Activated naive CD8-positive, alpha-beta T cell treated with anti-CD3 and anti-CD28 coated beads, Interleukin-2, amount 10 ng/mL, durations not matched to agents 7 days and 5 days (primary cell): ENCODE data around the gene U2AF1. TPM values are rescaled to one million over a fixed set of nuclear protein-coding genes. Genes with fewer than 3 reads are reported as not detected.
"Not testable (repeated sequence)": the region's sequence is repeated elsewhere in the genome, so short reads cannot be mapped to it uniquely, and the experiment has no call there.

ENCODE experiments used
- ATAC-seq: fragments of 150-1000 bp; cut with Tn5 transposase; one replicate; pipeline ENCODE4 v1.10.0; 2021; ENCODE audit warnings: low read depth, moderate library complexity
- POLR2A ChIA-PET: fragments of 350-600 bp; sonication (Branson Sonifier 250); formaldehyde crosslinking; loops from one replicate; lab custom pipeline; 2021; ENCODE audit warnings: antibody characterized with exemption; lab: Charles Lee
- DNase-seq: peaks from one replicate; pipeline ENCODE4 v3.0.0; 2021
- H3K27ac Mint-ChIP-seq: one replicate; pipeline ENCODE4 v1.8.0; 2022; ENCODE audit warnings: mild to moderate bottlenecking, mixed read lengths
- H3K27me3 Mint-ChIP-seq: one replicate; pipeline ENCODE4 v1.8.0; 2022; ENCODE audit warnings: mild to moderate bottlenecking, moderate library complexity, mixed read lengths
- H3K36me3 Mint-ChIP-seq: one replicate; pipeline ENCODE4 v1.8.0; 2021; ENCODE audit warnings: mild to moderate bottlenecking, mixed read lengths
- H3K4me1 Mint-ChIP-seq: one replicate; pipeline ENCODE4 v1.8.0; 2021; ENCODE audit warnings: mixed read lengths
- H3K4me3 Mint-ChIP-seq: one replicate; pipeline ENCODE4 v1.8.0; 2022; ENCODE audit warnings: mild to moderate bottlenecking, moderate library complexity, mixed read lengths
- H3K9me3 Mint-ChIP-seq: one replicate; pipeline ENCODE4 v1.8.0; 2021; ENCODE audit warnings: mixed read lengths
- total RNA-seq, 2 experiments: library from RNA; stranded (reverse); gene quantifications; one replicate each; pipeline ENCODE4 v1.2.3, GENCODE V29; 2021

U2AF1 gene
- total RNA-seq, 2 experiments from 2014 or later: 19.2 to 22.4 TPM

DNA sequence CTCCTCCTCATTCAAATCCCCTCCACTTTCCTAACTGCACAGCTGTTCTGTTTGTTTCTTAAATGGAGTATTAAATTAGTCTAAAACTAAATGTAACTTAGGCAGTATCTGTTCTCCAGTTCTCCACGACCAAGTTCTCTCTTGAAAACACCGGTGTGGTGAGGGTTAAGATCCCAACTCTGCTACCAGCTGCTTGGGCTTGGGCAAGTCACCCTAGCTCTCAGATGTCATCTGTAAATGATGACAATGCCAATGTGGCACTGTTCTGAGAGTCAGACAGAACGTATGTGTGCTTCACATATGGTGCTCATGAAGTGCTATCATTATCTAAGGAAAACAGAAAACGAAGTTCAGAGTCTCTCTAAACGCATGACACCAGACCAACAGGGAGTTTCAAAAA, 2.7 kb downstream of the U2AF1 start:
- H3K9me3 Mint-ChIP-seq, H3K27me3 Mint-ChIP-seq, H3K4me3 Mint-ChIP-seq, DNase-seq, H3K4me1 Mint-ChIP-seq, POLR2A ChIA-PET, H3K36me3 Mint-ChIP-seq, H3K27ac Mint-ChIP-seq, ATAC-seq: not testable (repeated sequence)

DNA sequence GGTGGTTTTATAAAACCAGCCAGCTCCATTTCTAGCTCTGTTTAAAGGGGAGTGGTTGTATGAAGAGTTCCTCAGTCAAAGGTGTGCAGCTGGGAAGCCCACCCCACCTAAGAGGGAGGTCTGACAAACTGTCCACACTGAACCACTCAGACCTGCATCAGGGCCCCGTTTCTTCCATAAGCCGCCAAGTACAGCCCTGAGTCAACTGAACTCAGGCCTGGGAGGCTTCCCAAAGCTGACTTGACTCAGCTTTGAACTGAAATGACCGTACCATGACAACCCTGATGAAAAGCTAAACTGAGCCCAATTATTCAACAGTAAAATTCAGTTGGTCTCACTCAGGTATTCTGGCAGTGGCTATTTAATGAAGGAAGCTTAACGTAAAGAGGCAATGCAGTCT, 5.1 kb downstream of the U2AF1 start:
- POLR2A ChIA-PET, H3K9me3 Mint-ChIP-seq, H3K27ac Mint-ChIP-seq, DNase-seq, H3K27me3 Mint-ChIP-seq, H3K36me3 Mint-ChIP-seq, H3K4me1 Mint-ChIP-seq, H3K4me3 Mint-ChIP-seq, ATAC-seq: not testable (repeated sequence)

DNA sequence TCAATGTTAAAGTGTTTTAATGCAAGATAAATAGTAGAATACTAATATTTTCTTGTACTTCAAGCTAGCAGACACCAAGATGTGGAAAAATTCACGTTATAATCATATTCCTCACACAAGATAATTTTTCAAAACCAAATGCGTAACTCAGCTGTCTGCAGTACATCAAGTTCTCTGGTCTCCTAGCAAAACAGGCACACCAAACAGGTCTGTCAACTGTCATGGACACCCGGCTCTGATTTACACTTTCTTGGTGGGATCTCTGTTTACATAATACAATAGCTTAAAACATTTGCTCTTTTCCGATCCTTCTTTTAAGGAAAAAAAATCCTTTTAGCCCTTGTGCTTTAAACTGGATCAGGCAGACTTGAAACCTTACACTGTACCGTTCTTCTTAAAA, 5.7 kb downstream of the U2AF1 start:
- H3K27ac Mint-ChIP-seq, H3K27me3 Mint-ChIP-seq, DNase-seq, H3K4me1 Mint-ChIP-seq, H3K36me3 Mint-ChIP-seq, POLR2A ChIA-PET, ATAC-seq, H3K4me3 Mint-ChIP-seq, H3K9me3 Mint-ChIP-seq: not testable (repeated sequence)

DNA sequence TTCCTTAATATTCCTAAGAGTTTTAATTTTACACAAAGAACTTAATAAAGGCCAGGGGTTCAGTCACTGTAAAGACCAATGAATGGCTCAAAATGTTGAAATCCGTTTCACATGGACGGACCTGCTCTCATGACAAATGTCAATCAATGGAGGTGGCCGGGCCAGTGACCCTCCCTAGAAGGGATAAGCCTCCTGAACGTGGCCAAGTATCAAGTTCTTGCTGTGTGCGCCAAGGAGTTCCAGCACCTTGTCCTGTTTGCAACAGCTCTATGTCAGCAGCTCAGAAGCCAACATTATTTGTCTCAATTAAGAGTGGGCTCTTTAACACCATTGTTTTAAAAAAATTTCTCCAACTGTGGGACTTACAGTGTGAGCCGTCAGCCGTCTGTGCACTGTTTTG, 6.4 kb downstream of the U2AF1 start:
- H3K27ac Mint-ChIP-seq, POLR2A ChIA-PET, H3K36me3 Mint-ChIP-seq, H3K4me3 Mint-ChIP-seq, H3K4me1 Mint-ChIP-seq, DNase-seq, H3K9me3 Mint-ChIP-seq, H3K27me3 Mint-ChIP-seq, ATAC-seq: not testable (repeated sequence)

DNA sequence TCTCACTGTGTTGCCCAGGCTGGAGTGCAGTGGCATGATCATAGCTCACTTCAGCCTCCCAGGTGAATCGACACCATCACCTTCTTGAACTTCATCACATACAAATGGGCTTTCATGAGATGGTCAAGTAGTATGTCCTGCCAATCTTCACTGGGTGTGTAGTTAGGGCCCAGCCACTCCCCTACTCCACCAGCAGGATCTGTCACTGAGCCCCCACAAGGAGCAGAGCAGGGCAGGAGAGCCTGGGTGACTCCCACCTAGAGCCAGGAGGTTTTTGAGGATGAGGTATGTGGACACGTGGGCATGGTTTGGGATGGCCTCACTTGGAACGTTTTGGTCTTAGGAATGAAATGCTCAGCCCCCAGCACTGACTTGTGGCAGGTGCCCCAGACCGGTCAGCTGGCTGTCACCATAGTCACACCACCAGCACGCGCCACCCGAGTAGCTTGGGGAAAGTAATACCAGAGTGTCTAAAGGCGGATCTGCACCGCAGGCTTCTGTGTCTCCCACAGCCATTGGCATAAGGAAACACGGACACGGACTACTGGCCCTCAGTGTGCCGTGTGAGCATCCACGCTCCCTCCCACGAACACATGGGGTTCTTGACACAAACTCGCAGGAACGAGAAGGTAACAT, 15.3 kb downstream of the U2AF1 start:
- DNase-seq, H3K4me1 Mint-ChIP-seq, H3K27me3 Mint-ChIP-seq, H3K36me3 Mint-ChIP-seq, ATAC-seq, H3K9me3 Mint-ChIP-seq, POLR2A ChIA-PET, H3K27ac Mint-ChIP-seq, H3K4me3 Mint-ChIP-seq: not testable (repeated sequence)

DNA sequence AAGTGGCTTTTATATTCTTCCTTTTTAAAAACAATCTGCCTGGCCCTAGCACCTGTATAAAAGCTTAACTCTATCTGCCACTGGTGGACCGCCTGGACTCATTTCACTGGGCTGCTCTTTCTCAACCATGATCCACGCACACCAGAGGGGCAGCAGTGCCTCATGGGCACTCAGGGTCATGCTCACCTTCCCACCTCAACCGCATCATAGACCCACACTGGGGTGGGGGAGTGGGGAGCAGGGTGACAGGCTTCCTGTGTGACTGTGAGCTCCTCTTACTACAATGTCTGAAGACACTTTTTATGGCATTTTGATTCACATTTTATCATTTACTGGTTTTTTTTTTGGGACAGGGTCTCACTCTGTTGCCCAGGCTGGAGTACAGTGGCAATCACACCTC, 16.4 kb downstream of the U2AF1 start:
- H3K27me3 Mint-ChIP-seq, POLR2A ChIA-PET, DNase-seq, H3K36me3 Mint-ChIP-seq, H3K27ac Mint-ChIP-seq, H3K4me1 Mint-ChIP-seq, ATAC-seq, H3K9me3 Mint-ChIP-seq, H3K4me3 Mint-ChIP-seq: not testable (repeated sequence)

DNA sequence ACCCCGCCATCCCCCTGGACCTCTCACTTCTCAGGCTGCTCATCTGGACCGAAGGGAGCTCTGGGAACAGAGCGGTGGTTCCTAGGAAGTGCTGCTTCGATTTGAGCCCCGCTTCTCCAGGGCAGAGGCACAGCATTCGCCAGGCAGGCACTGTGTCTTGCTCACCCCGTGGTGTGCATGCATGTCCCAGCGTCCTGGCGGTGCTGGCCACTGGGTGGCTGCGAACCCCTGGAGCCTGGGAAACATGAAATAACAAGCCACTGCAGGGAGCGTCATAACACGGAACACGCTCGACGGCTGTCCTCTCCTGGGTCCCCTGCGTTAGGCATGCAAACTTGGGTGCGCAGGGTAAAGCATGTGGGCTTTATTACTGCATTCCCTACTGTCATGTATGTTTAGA, 17.9 kb downstream of the U2AF1 start:
- H3K36me3 Mint-ChIP-seq, H3K27me3 Mint-ChIP-seq, POLR2A ChIA-PET, DNase-seq, H3K4me1 Mint-ChIP-seq, H3K9me3 Mint-ChIP-seq, ATAC-seq, H3K27ac Mint-ChIP-seq, H3K4me3 Mint-ChIP-seq: not testable (repeated sequence)

DNA sequence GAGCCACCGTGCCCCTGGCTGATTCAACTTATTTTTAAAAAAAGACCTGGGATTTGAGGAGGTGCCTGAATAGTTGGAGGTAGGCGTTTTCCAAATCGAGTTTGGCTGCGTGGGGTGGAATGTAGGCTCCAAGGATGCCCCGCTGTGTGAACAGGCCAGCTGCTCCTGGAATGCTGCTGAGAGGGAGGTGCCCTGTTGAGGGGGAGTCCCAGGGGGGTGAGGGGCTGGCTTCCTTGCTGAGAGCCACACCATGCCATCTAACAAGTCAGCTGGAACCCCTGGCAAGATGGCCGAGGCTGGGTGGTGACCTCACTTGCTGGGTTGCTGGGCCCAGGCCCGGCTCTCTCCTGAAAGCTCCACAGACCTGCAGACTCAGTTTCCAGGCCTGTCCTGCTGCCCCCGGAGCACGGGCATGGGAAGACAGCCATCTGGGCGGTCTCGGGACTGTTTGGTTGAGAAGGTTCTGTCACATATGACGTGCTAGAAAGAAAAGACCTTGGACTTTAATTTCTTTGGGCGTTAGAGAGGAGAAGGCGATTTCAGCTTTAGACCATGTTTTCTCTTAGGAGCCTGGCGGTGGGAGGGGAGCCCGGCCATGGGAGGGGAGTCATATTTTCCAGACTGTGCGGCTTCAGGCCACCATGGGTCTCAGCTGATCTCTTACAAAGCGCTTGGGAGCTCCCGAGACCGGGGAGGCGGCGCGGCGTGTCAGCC, 24.6 kb downstream of the U2AF1 start:
- DNase-seq, H3K27me3 Mint-ChIP-seq, H3K27ac Mint-ChIP-seq, H3K4me3 Mint-ChIP-seq, H3K9me3 Mint-ChIP-seq, H3K4me1 Mint-ChIP-seq, H3K36me3 Mint-ChIP-seq, POLR2A ChIA-PET, ATAC-seq: not testable (repeated sequence)

DNA sequence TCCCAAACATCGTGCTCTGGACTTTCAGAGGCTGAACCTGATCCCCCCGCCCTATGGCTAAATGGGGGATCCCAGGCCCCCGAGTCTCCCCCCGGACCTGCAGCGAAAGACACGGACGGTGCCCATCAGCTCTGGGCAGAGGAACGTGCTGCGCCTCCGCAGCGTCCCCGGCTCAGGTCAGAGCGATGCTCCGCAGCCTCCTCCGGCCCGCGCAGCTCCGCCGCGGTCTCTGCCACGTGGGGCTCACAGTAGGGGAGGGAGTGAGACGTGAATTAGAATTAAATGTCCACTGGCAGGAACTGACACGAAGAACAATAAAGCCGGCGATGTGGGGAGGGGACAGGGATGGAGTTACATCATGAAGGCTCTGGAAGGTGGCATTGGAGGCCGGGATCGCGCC, 30.7 kb downstream of the U2AF1 start:
- POLR2A ChIA-PET, ATAC-seq, H3K27ac Mint-ChIP-seq, H3K9me3 Mint-ChIP-seq, H3K27me3 Mint-ChIP-seq, H3K4me3 Mint-ChIP-seq, H3K36me3 Mint-ChIP-seq, H3K4me1 Mint-ChIP-seq, DNase-seq: not testable (repeated sequence)

DNA sequence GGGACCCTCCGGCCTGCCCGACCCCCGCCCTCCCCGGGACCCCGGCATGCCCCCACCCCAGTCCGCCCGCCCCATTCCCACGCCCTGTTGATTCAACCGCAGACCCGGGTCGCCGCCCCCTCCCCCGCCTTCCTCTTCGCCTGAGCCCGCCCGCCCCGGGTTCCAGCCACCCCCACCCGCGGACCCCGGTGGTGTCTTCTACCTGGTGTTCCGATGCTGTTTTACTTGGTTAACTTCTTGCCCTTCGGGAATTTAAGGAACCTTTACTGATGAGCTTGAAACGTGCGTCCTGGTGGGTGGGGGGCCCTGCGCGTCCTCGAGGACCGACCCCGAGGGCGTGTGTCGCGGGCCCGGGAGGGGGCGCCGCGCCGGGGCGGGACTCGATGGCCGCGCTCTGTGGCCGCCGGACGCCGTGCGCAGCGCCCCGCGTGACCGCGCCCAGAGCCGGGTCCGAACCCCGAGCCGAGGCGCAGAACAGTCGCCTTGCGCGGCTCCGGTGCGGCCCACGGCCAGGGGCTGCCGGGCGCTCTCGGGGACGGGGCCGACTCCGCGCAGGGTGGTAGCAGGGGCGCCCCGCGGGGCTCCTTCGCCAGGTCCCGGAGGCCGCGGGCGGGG, 31.2 kb downstream of the U2AF1 start:
- POLR2A ChIA-PET, H3K27me3 Mint-ChIP-seq, H3K4me1 Mint-ChIP-seq, H3K27ac Mint-ChIP-seq, H3K9me3 Mint-ChIP-seq, H3K36me3 Mint-ChIP-seq, ATAC-seq, H3K4me3 Mint-ChIP-seq, DNase-seq: not testable (repeated sequence)

DNA sequence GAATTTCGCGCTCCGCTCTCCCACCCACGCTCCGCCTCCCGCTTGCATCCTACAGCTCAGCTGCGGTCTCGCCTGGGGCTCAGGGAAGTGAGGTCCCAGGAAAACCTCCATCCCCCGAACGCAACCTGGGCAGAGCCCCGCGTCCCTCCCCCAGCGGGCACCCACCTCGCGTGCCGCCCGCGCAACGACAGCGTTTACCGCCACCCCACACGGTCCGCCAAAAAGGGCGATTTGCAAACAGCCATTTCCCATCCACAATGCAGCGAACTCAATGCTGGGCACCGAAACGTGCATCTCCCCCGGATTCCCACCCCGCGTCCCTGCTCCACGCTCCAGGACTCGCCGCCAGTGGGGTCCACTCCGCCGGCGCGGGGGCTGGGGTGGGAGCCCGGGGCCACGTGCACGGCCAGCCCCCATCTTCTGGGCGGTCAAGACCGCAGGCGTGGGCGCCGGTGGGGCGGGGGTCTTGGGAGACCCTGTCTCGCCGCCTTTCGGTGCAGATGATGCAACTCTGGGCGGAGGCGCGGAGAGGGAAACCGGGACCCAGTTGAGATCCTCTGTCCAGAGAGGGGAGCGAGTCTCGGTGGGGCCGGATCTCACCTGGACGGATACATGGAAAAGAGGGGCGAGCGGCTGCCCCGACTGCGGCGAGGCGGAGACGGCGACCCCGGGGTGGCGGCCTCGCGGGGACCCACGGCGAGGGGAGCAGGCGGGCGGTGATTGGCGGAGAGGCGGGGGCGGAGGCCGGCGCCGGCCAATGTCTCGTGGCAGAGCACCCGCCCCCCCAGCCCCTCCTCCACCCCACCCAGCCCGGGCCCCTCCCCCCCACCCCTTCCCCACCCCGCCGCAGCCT, 32.0 kb downstream of the U2AF1 start, which contains the start of gene CBS:
Gene CBS, minus strand, starts transcription at position 666 of the 853 bp plus-strand sequence. CDS start 3,642 bp downstream, outside the sequence.
- H3K36me3 Mint-ChIP-seq, H3K4me1 Mint-ChIP-seq, H3K27me3 Mint-ChIP-seq, DNase-seq, H3K27ac Mint-ChIP-seq, POLR2A ChIA-PET, H3K4me3 Mint-ChIP-seq, H3K9me3 Mint-ChIP-seq: not testable (repeated sequence)
- ATAC-seq: peak; percentile 37

DNA sequence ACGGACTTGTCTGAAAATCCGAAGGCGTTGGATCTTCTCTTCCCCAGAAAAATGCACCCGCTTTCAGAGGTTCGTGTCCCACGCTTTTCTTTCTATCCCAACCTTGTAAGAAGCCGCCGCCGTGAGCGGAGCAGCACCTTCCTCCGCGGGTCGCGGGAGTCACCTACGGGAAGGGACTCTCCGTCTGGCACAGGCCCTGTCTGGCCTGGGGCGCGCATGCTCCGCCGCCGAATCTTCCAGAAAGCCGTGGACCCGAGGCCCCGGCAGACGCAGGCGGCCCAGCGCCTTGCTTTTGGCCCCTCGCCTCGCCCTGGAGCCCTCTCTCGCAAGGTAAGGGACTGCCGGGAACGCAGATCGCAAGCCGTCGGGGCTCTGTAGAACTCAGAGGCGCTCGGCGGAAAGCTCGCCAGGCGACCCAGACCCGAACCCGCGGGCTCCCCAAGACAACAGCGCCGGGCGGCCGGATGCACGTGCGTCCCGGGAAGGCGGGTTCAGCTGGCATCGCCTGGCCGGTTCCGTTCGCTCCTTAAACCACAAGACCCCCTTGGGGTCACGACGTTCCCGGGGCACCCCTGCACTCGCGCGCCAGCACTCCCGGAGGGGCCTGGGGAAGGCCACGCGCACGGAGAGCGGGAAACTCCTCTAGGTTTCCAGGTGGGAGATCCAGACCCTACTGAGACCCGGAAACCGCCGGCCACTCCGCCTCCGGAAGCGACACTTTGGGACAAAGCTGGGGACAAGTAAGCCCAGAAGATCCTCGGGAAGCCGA, 32.8 kb downstream of the U2AF1 start:
- H3K27ac Mint-ChIP-seq, DNase-seq, H3K36me3 Mint-ChIP-seq, ATAC-seq, H3K27me3 Mint-ChIP-seq, H3K4me3 Mint-ChIP-seq, POLR2A ChIA-PET, H3K9me3 Mint-ChIP-seq, H3K4me1 Mint-ChIP-seq: not testable (repeated sequence)

DNA sequence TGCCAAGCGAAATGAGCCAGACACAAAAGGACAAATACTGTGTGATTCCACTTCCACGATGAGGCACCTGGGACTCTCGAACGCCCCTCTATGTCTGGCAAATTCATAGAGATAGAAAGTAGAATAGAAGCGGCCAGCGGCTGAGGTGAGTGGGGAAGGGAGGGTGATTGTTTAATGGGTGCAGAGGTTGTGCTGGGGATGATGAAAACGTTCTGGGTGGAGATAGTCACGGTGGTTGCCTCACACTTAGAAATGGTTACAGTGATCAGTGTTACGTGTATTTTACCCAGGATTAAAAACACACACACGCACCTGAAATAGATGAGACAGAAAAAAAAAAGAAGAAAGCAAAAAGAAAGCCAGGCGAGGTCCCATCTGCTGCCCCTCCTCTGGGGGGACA, 34.6 kb downstream of the U2AF1 start:
- POLR2A ChIA-PET, DNase-seq, ATAC-seq, H3K9me3 Mint-ChIP-seq, H3K4me3 Mint-ChIP-seq, H3K27me3 Mint-ChIP-seq, H3K27ac Mint-ChIP-seq, H3K36me3 Mint-ChIP-seq, H3K4me1 Mint-ChIP-seq: not testable (repeated sequence)
